HL-60 (cell line): ENCODE measurements around the gene ATMIN.

Source experiments
- DNase-seq, 2 experiments: peaks; one replicate each; pipeline ENCODE4 v3.0.0-alpha.2; 2010 to 2020; ENCODE audit warnings: low read depth in 1 of 2, low spot score in 1 of 2
- H3K27ac ChIP-seq: fragments of 250-450 bp; sonication (Bioruptor Pico); replicated peaks from 2 replicates; pipeline ENCODE4 v1.5.1; 2020; ENCODE audit warnings: mild to moderate bottlenecking, moderate library complexity
- H3K27me3 ChIP-seq: fragments of 250-450 bp; sonication (Bioruptor Pico); 2 replicates; pipeline ENCODE4 v1.5.1; 2021; ENCODE audit warnings: mild to moderate bottlenecking, moderate library complexity; ENCODE audit not compliant: insufficient read depth, poor library complexity, severe bottlenecking
- H3K4me3 ChIP-seq: replicated peaks from 2 replicates; pipeline ENCODE4 v1.5.1; 2011; ENCODE audit warnings: mild to moderate bottlenecking, control low read depth, low read length; ENCODE audit not compliant: insufficient read depth
- GABPA ChIP-seq: IDR thresholded peaks from 2 replicates; pipeline ENCODE4 v1.6.1; 2012; ENCODE audit warnings: low read depth
- POLR2AphosphoS5 ChIP-seq: IDR thresholded peaks from 2 replicates; pipeline ENCODE4 v1.6.1; 2012; ENCODE audit warnings: low read depth
- SPI1 ChIP-seq: IDR thresholded peaks from 2 replicates; pipeline ENCODE4 v1.6.1; 2012; ENCODE audit warnings: low read depth, mild to moderate bottlenecking, borderline replicate concordance
- TF ChIP-seq, protein P1 (sequence below): IDR thresholded peaks from one replicate; pipeline ENCODE4 v1.5.1; 2011; ENCODE audit warnings: low read length, control low read depth, inconsistent platforms; ENCODE audit not compliant: insufficient read depth
- TF ChIP-seq, protein P2 (sequence below): IDR thresholded peaks from 2 replicates; pipeline ENCODE4 v1.6.1; 2012; ENCODE audit warnings: low read depth; ENCODE audit not compliant: insufficient replicate concordance

Gene ATMIN

DNA sequence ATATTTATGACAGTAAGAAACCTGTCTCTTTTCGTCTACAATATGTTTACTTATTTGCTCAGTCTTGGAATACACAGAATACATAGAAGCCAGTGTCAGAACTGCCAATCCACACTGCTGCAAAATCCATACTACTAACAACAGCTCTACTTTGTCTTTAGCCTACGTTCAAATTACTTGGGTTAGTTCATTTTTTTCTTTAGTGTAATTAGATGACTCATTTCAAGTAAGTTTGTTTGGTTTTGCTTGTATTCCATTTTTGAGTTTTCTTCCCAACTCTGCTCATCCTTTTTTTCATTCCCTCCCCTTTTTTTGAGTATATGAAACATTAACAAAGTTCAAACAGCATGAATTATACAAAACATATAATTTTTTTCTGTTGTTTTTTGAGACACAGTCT lies 45.8 kb upstream of the ATMIN start:
- Histone ChIP-seq H3K27ac (no peak overlapping the region), H3K4me3 (no peak overlapping the region), H3K27me3 (no peaks in the 10 kb centered on the region)
- TF ChIP-seq GABPA (no peak), SPI1 (no peak), POLR2AphosphoS5 (no peak)
- TF ChIP-seq, protein P1, sequence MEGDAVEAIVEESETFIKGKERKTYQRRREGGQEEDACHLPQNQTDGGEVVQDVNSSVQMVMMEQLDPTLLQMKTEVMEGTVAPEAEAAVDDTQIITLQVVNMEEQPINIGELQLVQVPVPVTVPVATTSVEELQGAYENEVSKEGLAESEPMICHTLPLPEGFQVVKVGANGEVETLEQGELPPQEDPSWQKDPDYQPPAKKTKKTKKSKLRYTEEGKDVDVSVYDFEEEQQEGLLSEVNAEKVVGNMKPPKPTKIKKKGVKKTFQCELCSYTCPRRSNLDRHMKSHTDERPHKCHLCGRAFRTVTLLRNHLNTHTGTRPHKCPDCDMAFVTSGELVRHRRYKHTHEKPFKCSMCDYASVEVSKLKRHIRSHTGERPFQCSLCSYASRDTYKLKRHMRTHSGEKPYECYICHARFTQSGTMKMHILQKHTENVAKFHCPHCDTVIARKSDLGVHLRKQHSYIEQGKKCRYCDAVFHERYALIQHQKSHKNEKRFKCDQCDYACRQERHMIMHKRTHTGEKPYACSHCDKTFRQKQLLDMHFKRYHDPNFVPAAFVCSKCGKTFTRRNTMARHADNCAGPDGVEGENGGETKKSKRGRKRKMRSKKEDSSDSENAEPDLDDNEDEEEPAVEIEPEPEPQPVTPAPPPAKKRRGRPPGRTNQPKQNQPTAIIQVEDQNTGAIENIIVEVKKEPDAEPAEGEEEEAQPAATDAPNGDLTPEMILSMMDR, result no peak
- TF ChIP-seq, protein P2, sequence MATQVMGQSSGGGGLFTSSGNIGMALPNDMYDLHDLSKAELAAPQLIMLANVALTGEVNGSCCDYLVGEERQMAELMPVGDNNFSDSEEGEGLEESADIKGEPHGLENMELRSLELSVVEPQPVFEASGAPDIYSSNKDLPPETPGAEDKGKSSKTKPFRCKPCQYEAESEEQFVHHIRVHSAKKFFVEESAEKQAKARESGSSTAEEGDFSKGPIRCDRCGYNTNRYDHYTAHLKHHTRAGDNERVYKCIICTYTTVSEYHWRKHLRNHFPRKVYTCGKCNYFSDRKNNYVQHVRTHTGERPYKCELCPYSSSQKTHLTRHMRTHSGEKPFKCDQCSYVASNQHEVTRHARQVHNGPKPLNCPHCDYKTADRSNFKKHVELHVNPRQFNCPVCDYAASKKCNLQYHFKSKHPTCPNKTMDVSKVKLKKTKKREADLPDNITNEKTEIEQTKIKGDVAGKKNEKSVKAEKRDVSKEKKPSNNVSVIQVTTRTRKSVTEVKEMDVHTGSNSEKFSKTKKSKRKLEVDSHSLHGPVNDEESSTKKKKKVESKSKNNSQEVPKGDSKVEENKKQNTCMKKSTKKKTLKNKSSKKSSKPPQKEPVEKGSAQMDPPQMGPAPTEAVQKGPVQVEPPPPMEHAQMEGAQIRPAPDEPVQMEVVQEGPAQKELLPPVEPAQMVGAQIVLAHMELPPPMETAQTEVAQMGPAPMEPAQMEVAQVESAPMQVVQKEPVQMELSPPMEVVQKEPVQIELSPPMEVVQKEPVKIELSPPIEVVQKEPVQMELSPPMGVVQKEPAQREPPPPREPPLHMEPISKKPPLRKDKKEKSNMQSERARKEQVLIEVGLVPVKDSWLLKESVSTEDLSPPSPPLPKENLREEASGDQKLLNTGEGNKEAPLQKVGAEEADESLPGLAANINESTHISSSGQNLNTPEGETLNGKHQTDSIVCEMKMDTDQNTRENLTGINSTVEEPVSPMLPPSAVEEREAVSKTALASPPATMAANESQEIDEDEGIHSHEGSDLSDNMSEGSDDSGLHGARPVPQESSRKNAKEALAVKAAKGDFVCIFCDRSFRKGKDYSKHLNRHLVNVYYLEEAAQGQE, result no peak
- no peak for DNase-seq

DNA sequence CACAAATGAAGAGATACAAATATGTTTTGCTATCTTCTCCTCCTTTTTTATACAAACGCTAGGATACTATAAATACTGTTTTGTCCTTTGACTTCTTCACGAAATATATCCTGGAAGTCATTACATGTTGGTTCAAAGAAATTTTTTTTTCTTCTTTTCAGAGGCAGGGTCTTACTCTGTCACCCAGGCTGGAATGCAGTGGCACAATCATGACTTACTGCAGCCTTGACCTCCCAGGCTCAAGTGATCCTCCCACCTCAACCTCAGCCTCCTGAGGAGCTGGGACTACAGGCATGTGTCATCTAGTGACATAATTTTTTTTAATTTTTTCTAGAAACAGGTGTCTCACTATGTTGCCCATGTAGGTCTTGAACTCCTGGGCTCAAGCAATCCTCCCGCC lies 45.1 kb upstream of the ATMIN start:
- no peak overlapping the region for H3K4me3 ChIP-seq
- TF ChIP-seq, protein P1, result no peak
- TF ChIP-seq, protein P2, result no peak
- H3K27ac ChIP-seq, result no peak overlapping the region
- H3K27me3 ChIP-seq, result no peaks in the 10 kb centered on the region
- no peak for DNase-seq

DNA sequence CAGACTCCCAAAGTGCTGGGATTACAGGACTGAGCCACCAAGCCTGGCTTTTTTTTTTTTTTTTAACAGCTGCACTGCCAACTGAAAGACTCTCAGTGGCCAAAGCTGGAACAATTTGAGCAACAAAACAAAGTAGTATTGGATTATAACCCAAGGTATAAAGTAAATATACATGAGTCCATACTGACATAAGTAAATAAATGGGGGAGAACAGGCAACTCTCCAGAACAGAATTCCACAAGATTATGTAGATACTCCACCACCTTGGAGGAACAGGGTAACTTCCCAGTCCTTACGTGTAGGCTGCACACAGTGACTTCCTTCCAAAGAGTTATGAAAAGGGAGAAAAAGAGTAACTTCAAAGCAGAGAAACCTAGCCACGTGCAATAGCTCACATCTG lies 44.7 kb upstream of the ATMIN start:
- no peak for DNase-seq
- Histone ChIP-seq H3K4me3 (no peak overlapping the region), H3K27me3 (no peaks in the 10 kb centered on the region), H3K27ac (no peak overlapping the region)
- TF ChIP-seq, protein P1, result no peak
- TF ChIP-seq, protein P2, result no peak
- TF ChIP-seq POLR2AphosphoS5 (no peak), SPI1 (no peak), GABPA (no peak)
